GM23248 (cell line): Measurements from ENCODE around the gene ICOS.

Experiments
- EZH2 ChIP-seq: fragments of 200-600 bp; sonication (generic); IDR thresholded peaks from 2 replicates; pipeline ENCODE4 v1.6.1; 2018; ENCODE audit warnings: antibody characterized with exemption, mild to moderate bottlenecking; ENCODE audit not compliant: insufficient read depth, poor library complexity, severe bottlenecking
- EZH2phosphoT487 ChIP-seq: fragments of 200-600 bp; sonication (generic); IDR thresholded peaks from 2 replicates; pipeline ENCODE4 v1.6.1; 2018; ENCODE audit warnings: antibody characterized with exemption, moderate library complexity, mild to moderate bottlenecking, low read depth; ENCODE audit not compliant: insufficient read depth

DNA sequence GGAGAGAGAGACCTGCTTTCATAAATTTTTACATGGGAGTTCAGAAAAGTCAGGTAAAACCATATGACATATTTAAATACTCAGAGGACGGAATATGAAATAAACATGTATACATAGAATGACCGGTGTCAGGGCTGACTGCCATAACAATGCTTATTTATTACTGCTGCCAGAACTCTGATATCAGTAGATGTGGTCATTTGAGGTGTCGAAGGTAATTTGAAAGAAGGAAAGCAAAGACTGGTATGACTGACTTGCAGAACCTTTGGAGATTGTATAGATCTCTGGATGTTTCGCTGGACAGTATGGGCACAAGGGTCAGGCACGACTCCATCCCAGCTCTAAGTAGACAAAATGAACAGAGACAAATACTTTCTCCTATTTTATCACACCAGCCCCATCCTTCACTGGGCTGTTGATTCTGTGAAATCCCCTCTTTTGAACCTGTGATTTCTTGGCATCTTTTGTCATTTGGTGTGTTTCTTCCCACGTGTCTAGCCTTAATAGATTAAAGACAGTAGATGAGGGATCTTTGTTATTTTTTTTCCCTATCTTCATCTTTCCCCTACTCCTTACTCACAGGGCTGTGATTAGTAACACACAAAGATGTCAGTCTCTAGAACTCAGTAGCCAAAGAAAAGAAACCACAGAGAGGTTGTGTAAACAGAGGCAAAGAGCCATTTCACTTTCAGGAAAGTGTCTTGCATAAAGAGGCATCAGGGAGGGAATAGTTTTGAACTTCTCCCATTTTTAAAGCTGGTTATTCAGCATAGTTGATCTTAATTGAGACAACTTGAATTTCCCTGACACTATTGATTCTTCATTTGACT lies 61.6 kb downstream of the ICOS start:
- TF ChIP-seq EZH2, result no peak
- no peak for TF ChIP-seq EZH2phosphoT487
